DMS79 (cell line): Measurements from ENCODE around the gene UBE2A.

ENCODE experiments used
- DNase-seq: peaks from one replicate; lab custom pipeline; 2025; lab: John Stamatoyannopoulos, UW

Gene UBE2A

GRCh38 chrX:119607018-119607389 is 32.6 kb downstream of the UBE2A start:
- no peak for DNase-seq

DNA sequence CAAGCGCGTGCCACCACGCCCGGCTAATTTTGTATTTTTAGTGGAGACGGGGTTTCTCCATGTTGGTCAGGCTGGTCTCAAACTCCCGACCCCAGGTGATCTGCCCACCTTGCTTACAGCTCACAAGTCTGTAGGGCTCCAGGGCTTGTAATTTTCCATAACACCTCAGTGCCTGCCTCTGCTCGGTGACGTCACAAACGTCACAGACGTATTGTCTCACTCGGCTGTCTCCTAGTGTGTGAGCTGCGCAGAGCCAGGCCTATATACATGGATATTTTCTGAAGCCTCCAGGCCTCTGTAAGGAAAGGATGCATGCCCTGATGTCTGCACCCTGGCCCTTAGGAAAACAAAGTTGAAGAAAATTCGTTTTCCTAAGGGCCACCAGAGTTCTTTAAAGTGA is 40.4 kb downstream of the UBE2A start:
- DNase-seq, result no peak

DNA sequence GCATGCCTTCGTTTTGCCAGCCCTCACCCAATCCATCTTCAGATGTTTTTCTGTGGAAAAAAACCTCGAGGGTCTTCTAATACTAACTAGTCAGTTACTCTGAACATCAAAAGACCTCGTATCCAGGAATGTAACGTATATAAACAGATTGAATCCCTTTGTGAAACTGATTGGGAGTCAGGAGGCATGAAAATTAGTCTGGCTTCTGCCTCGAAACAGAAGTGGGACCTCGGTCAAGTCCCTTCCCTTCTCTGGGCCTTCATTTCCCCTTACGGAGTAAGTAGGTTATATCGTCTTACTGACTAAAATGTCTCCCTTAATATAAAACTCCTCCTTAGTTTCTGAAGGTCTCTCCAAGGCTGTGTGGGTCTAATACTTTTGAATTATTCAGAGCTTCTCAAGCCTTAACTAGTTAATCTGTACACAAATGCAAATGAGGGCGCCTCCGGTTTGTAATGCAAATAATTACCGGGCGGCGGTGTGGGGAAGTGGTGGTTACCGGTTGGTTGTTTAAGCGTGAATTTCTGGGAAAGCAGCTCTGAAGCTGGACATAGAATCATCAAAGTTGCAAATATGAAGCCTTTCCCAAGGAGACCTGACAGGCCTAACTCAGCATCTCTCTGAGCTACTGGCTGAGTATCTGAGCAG is 43.3 kb downstream of the UBE2A start:
- DNase-seq, result no peak

GRCh38 chrX:119618439-119618838 is 44.1 kb downstream of the UBE2A start:
- DNase-seq, result no peak

GRCh38 chrX:119622356-119623232 is 48.2 kb downstream of the UBE2A start:
- DNase-seq, result no peak

DNA sequence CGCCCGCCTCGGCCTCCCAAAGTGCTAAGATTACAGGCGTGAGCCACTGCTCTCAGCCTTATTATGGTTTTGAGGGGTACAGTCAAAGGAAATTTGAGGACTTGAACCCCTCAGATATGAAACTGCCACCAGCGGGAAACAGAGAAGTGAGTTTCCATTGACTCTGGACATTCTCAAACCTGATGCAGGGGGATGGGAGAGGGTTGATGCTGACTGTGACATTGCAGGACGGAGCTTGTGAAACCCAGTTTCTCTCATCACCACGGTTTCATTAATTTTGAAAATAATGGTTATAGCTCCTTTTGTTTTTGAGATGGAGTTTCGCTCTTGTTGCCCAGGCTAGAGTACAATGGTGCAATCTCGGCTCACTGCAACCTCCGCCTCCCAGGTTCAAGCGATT is 50.1 kb downstream of the UBE2A start:
- no peak for DNase-seq

DNA sequence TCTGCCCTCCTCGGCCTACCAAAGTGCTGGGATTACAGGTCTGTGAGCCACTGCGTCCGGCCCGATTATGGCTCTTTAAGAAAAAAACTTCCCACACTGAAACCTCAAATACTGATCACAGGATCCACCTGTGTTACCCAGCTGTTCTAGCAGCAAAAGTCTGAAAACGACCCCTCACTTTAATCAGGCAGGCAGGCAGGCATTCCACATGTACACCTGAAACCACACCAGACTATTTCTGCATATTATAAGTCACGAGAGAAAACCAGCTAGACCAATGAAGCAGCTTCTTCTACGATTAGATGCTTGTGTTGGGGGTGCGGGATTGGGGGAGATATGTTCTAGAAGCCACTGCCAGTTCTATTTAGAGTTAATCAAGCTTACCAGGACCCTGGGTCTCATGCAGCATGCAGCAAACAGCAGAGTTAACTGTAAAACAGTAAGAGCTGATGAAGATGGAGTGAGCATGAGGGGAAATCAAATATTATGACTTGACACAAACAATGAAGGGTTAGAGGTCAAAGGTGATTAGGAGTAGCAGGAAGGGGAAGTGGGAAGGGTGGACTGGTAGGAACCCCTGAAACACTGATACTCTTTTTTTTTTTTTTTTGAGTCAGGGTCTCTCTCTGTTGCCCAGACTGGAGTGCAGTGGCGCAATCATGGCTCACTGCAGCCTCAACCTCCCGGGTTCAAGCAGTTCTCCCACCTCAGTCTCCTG is 50.7 kb downstream of the UBE2A start:
- DNase-seq, result no peak

- no peak for DNase-seq
These were observed 51.5 kb downstream of the UBE2A start for GRCh38 chrX:119625843-119626242.
